Stomach (tissue), 4 donors: ENCODE results near the gene NDC1.

Experiments used
- POLR2A ChIP-seq, 4 donors: fragments of 450-650 bp; IDR thresholded peaks; one replicate each; pipeline ENCODE4 v1.6.1; 2016; ENCODE audit warnings: antibody characterized with exemption in 4 of 4, control low read depth in 2 of 4, mild to moderate bottlenecking in 1 of 4, moderate library complexity in 1 of 4
- TF ChIP-seq, protein P1 (sequence below), 7 experiments: fragments of 450-650 bp in 4 of 7; fragments of 200-600 bp in 3 of 7; sonication (generic) in 3 of 7; IDR thresholded peaks; one replicate each; pipeline ENCODE4 v1.5.1; 2016 to 2019; ENCODE audit warnings: antibody characterized with exemption in 7 of 7, control low read depth in 2 of 7, mild to moderate bottlenecking in 1 of 7

DNA sequence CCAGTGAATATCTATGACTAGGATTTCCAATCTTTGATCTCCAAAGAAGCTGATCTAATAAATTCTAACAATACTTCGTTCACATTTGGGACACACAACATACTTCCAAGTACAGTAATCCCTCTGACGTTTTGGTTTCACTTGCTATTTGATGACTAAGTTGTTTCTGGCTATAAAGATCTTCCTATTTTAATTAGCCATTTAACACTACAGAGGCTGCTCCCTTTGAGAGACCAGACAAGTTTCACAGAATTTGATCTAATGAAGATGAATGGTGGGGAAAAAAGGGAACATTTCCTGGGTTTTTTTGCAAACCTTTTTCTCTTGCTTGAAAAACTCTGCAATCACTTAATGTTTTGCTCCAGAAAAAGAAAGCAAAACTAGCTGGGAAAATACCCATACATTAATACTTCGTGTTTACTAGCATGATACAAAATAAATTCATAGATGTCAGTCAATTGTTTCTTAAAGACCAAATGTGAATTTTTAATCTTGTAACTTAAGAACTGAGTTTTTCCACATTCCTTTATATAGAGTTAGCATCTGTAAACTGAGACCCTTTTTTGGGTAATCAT lies 71.2 kb downstream of the NDC1 start:
- TF ChIP-seq, protein P1, sequence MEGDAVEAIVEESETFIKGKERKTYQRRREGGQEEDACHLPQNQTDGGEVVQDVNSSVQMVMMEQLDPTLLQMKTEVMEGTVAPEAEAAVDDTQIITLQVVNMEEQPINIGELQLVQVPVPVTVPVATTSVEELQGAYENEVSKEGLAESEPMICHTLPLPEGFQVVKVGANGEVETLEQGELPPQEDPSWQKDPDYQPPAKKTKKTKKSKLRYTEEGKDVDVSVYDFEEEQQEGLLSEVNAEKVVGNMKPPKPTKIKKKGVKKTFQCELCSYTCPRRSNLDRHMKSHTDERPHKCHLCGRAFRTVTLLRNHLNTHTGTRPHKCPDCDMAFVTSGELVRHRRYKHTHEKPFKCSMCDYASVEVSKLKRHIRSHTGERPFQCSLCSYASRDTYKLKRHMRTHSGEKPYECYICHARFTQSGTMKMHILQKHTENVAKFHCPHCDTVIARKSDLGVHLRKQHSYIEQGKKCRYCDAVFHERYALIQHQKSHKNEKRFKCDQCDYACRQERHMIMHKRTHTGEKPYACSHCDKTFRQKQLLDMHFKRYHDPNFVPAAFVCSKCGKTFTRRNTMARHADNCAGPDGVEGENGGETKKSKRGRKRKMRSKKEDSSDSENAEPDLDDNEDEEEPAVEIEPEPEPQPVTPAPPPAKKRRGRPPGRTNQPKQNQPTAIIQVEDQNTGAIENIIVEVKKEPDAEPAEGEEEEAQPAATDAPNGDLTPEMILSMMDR (IDR thresholded peaks at IDR 0.05): no peak
- no peak for TF ChIP-seq POLR2A (IDR thresholded peaks at IDR 0.05)
